ENCODE measurements around the gene TMEM272.

GRCh38 chr13:51843529-51843928, 1.4 kb downstream of the TMEM272 start:
- TF ChIP-seq TOX (CRISPR knock-in tag; IDR thresholded peaks at IDR 0.05; ENCODE audit: borderline replicate concordance) (no peak), ARNTL (CRISPR knock-in tag; IDR thresholded peaks at IDR 0.05; ENCODE audit: borderline replicate concordance, low read depth) (no peak), ZFP30 (CRISPR knock-in tag; IDR thresholded peaks at IDR 0.05) (no peak), OSR1 (CRISPR knock-in tag; IDR thresholded peaks at IDR 0.05) (no peak), ZFP3 (CRISPR knock-in tag; IDR thresholded peaks at IDR 0.05) (no peak), ESRRG (CRISPR knock-in tag; IDR thresholded peaks at IDR 0.05) (no peak), ZNF8 (CRISPR knock-in tag; IDR thresholded peaks at IDR 0.05) (no peak), CREB5 (CRISPR knock-in tag; IDR thresholded peaks at IDR 0.05; ENCODE audit: low read depth) (no peak), CSDC2 (CRISPR knock-in tag; IDR thresholded peaks at IDR 0.05) (no peak), PATZ1 (CRISPR knock-in tag; IDR thresholded peaks at IDR 0.05; ENCODE audit: borderline replicate concordance) (no peak), ZC3H10 (CRISPR knock-in tag; IDR thresholded peaks at IDR 0.05) (no peak), RARB (CRISPR knock-in tag; IDR thresholded peaks at IDR 0.05) (no peak)
